Liver (tissue), 9 donors: Measurements from ENCODE around the gene KHK. TPM values are rescaled to one million over a fixed set of nuclear protein-coding genes. Genes with fewer than 3 reads are reported as not detected.
A peak's percentile ranks its signal among the peaks of the same experiment; 100 is the strongest.

Experiments used
- DNase-seq: peaks from one replicate; pipeline ENCODE4 v3.0.0-alpha.2; 2017; ENCODE audit warnings: low spot score
- H3K27ac ChIP-seq, 2 donors: one replicate each; pipeline ENCODE4 v1.7.0; 2013; ENCODE audit warnings: inconsistent platforms in 2 of 2, low read length in 2 of 2, control low read depth in 1 of 2, low read depth in 1 of 2, mild to moderate bottlenecking in 1 of 2
- H3K27me3 ChIP-seq, 4 donors: one replicate each; pipeline versions ENCODE4 v1.6.1 to v1.7.0; 2013; ENCODE audit warnings: low read length in 3 of 4, inconsistent platforms in 1 of 4, mild to moderate bottlenecking in 1 of 4, moderate library complexity in 1 of 4; ENCODE audit not compliant: control insufficient read depth in 4 of 4, insufficient read depth in 4 of 4
- H3K36me3 ChIP-seq, 4 donors: one replicate each; pipeline versions ENCODE4 v1.6.1 to v1.7.0; 2013; ENCODE audit warnings: low read length in 3 of 4, mild to moderate bottlenecking in 3 of 4, low read depth in 1 of 4, moderate library complexity in 1 of 4; ENCODE audit not compliant: control insufficient read depth in 4 of 4, insufficient read depth in 3 of 4
- H3K4me1 ChIP-seq, 4 donors: one replicate each; pipeline versions ENCODE4 v1.6.1 to v1.7.0; 2013; ENCODE audit warnings: low read length in 3 of 4, mild to moderate bottlenecking in 3 of 4, moderate library complexity in 1 of 4; ENCODE audit not compliant: control insufficient read depth in 4 of 4, insufficient read depth in 4 of 4
- H3K4me3 ChIP-seq, 3 donors: one replicate each; pipeline versions ENCODE4 v1.6.1 to v1.7.0; 2013; ENCODE audit warnings: low read length in 3 of 3, control low read depth in 1 of 3, low read depth in 1 of 3, mild to moderate bottlenecking in 1 of 3
- H3K9ac ChIP-seq, 2 donors: one replicate each; pipeline ENCODE4 v1.7.0; 2013; ENCODE audit warnings: low read length in 2 of 2, mild to moderate bottlenecking in 2 of 2, moderate library complexity in 2 of 2, control low read depth in 1 of 2, low read depth in 1 of 2
- H3K9me3 ChIP-seq, 4 donors: one replicate each; pipeline versions ENCODE4 v1.6.1 to v1.7.0; 2013; ENCODE audit warnings: low read length in 3 of 4; ENCODE audit not compliant: control insufficient read depth in 4 of 4
- ATF3 ChIP-seq: IDR thresholded peaks from 2 replicates; pipeline ENCODE4 v1.6.1; 2016; ENCODE audit warnings: antibody characterized with exemption
- HNF4A ChIP-seq, 2 donors: conservative IDR thresholded peaks; 2 replicates each; pipeline ENCODE4 v1.6.1; 2016; ENCODE audit warnings: antibody characterized with exemption in 2 of 2, mild to moderate bottlenecking in 2 of 2
- JUND ChIP-seq, 2 donors: IDR thresholded peaks; 2 replicates each; pipeline ENCODE4 v1.6.1; 2016; ENCODE audit warnings: antibody characterized with exemption in 2 of 2
- MAX ChIP-seq: IDR thresholded peaks from 2 replicates; pipeline ENCODE4 v1.6.1; 2016; ENCODE audit warnings: antibody characterized with exemption
- REST ChIP-seq: IDR thresholded peaks from 2 replicates; pipeline ENCODE4 v1.6.1; 2016; ENCODE audit warnings: antibody characterized with exemption, mild to moderate bottlenecking
- RXRA ChIP-seq, 2 donors: IDR thresholded peaks; 2 replicates each; pipeline ENCODE4 v1.6.1; 2017 to 2018; ENCODE audit warnings: antibody characterized with exemption in 2 of 2, mild to moderate bottlenecking in 1 of 2
- ZBTB33 ChIP-seq: IDR thresholded peaks from 2 replicates; pipeline ENCODE4 v1.6.1; 2016; ENCODE audit warnings: antibody characterized with exemption
- WGBS: extraction: QIAGEN DNeasy Blood & Tissue Kit; methylation state at CpG from one replicate; pipeline ENCODE4 v1.1.7; 2013; 5-methylcytosine and 5-hydroxymethylcytosine counted together
- polyA plus RNA-seq, 2 donors: library from polyadenylated mRNA; stranded (reverse) in 1 of 2; unstranded in 1 of 2; fragments of 200-250 nt in 1 of 2; fragments of >200 nt in 1 of 2; fragmentation: Nextera tagmentation in 1 of 2; extraction: Ambion mirVana in 1 of 2; gene quantifications; one replicate each; pipeline versions ENCODE4 v1.2.1 to v1.2.3, GENCODE V29; 2013 to 2015
- total RNA-seq, 2 donors: library from RNA; depleted of rRNA; stranded (reverse); fragments of >200 nt; gene quantifications; one replicate each; pipeline ENCODE4 v1.2.3, GENCODE V29; 2014
- donor health status: healthy.
- donor health status: healthy.
- donor health status: healthy.
- donor health status: healthy.
- donor health status: healthy.

The KHK gene
- total and polyA plus RNA-seq, 4 donors: 26.1 to 462 (median 188) TPM

GRCh38 chr2:27088634-27089033, 2.1 kb downstream of the KHK start:
- H3K36me3 ChIP-seq: peaks cover 0 to 1% (median 0%) of the 10 kb centered on the region in 4 donors
- no peak for DNase-seq
- H3K4me3 ChIP-seq: peak overlapping the region; percentile 63 to 84 (median 70)
- H3K9ac ChIP-seq: peak overlapping the region; percentile 22 to 52
- TF ChIP-seq MAX (no peak), ZBTB33 (no peak), REST (no peak), ATF3 (no peak)
- WGBS: 33% methylated on average over 6 of the region's 6 CpGs
- peaks cover 11 to 66% (median 47%) of the 10 kb centered on the region in 4 donors for H3K4me1 ChIP-seq
- H3K27ac ChIP-seq: peak overlapping the region; percentile 56 to 60
- H3K9me3 ChIP-seq: no peaks in the 10 kb centered on the region
- H3K27me3 ChIP-seq: no peaks in the 10 kb centered on the region

- H3K27me3 ChIP-seq: no peaks in the 10 kb centered on the region
- no peak for DNase-seq
- H3K27ac ChIP-seq: peak overlapping the region; percentile 56 to 60
- H3K9me3 ChIP-seq: no peaks in the 10 kb centered on the region
- peaks cover 11 to 71% (median 53%) of the 10 kb centered on the region in 4 donors for H3K4me1 ChIP-seq
- TF ChIP-seq REST (peak; percentile 13), JUND (IDR thresholded peaks at IDR 0.05) (no peak), HNF4A (conservative IDR thresholded peaks at IDR 0.05) (peak; percentile 55 to 57), RXRA (IDR thresholded peaks at IDR 0.05) (peak; percentile 53 to 60), ZBTB33 (no peak)
- peaks cover 0 to 1% (median 0%) of the 10 kb centered on the region in 4 donors for H3K36me3 ChIP-seq
- peak overlapping the region; percentile 22 to 52 for H3K9ac ChIP-seq
- 40% methylated on average over 14 of the region's 14 CpGs for WGBS
- H3K4me3 ChIP-seq: peak overlapping the region; percentile 63 to 70 (median 63)
Observed at GRCh38 chr2:27089111-27089954, 2.8 kb downstream of the KHK start.
